HG03439 (cell line): Measurements from ENCODE around the gene CDH13.

Experiments used
- ATAC-seq: cut with Tn5 transposase; IDR thresholded peaks from one replicate; pipeline ENCODE4 v1.9.1; 2021; ENCODE audit warnings: mild to moderate bottlenecking, moderate library complexity; ENCODE audit not compliant: unreplicated experiment

Gene CDH13

GRCh38 chr16:83799336-83799735 is 1172.6 kb downstream of the CDH13 start:
- no peak for ATAC-seq

GRCh38 chr16:83802135-83802534 is 1175.4 kb downstream of the CDH13 start:
- ATAC-seq, result peak; percentile 55

GRCh38 chr16:83802554-83803205 is 1175.9 kb downstream of the CDH13 start:
- no peak for ATAC-seq

GRCh38 chr16:83803811-83804210 is 1177.0 kb downstream of the CDH13 start:
- no peak for ATAC-seq

- no peak for ATAC-seq
These were observed 1177.6 kb downstream of the CDH13 start for GRCh38 chr16:83804366-83804765.

- no peak for ATAC-seq
These were observed 1179.3 kb downstream of the CDH13 start for GRCh38 chr16:83806036-83806435.

- ATAC-seq, result no peak
These were observed 1180.0 kb downstream of the CDH13 start for GRCh38 chr16:83806731-83807130.

- no peak for ATAC-seq
These were observed 1180.5 kb downstream of the CDH13 start for GRCh38 chr16:83807327-83807709.

- ATAC-seq, result peak; percentile 95
These were observed 1181.2 kb downstream of the CDH13 start, which contains the start of gene HSBP1 for GRCh38 chr16:83807710-83808572. TSS of gene HSBP1 (plus strand) at chr16:83807978. CDS start at chr16:83808077, 99 bp downstream.

- no peak for ATAC-seq
These were observed 1181.8 kb downstream of the CDH13 start for GRCh38 chr16:83808573-83809014.

- ATAC-seq, result no peak
These were observed 1182.3 kb downstream of the CDH13 start for GRCh38 chr16:83809092-83809491.

GRCh38 chr16:83810901-83811300 is 1184.1 kb downstream of the CDH13 start:
- ATAC-seq, result no peak

GRCh38 chr16:83813823-83814658 is 1187.3 kb downstream of the CDH13 start:
- ATAC-seq, result peak; percentile 75

GRCh38 chr16:83814659-83814985 is 1187.9 kb downstream of the CDH13 start:
- ATAC-seq, result no peak

GRCh38 chr16:83817022-83817421 is 1190.3 kb downstream of the CDH13 start:
- no peak for ATAC-seq

- ATAC-seq, result no peak
These were observed 1191.5 kb downstream of the CDH13 start for GRCh38 chr16:83818276-83818675.

GRCh38 chr16:83819361-83819760 is 1192.6 kb downstream of the CDH13 start:
- ATAC-seq, result no peak

- ATAC-seq, result peak; percentile 78
These were observed 1199.6 kb downstream of the CDH13 start for GRCh38 chr16:83826146-83826913.

- no peak for ATAC-seq
These were observed 1203.5 kb downstream of the CDH13 start for GRCh38 chr16:83830091-83830768.
